Chondrocyte (in vitro differentiated cells): ENCODE data around the gene KRT26. TPM values are rescaled to one million over a fixed set of nuclear protein-coding genes. Genes with fewer than 3 reads are reported as not detected.

Experiments used
- DNase-seq: peaks from one replicate; pipeline ENCODE4 v3.0.0; 2021; ENCODE audit warnings: mixed read lengths, low spot score
- H3K27ac Mint-ChIP-seq: one replicate; pipeline ENCODE4 v1.8.0; 2021; ENCODE audit warnings: mild to moderate bottlenecking, moderate library complexity, mixed read lengths; ENCODE audit not compliant: unreplicated experiment
- H3K27me3 Mint-ChIP-seq: 2 replicates; pipeline ENCODE4 v1.8.0; 2021; ENCODE audit warnings: low read depth, mixed read lengths
- H3K36me3 Mint-ChIP-seq: 2 replicates; pipeline ENCODE4 v1.8.0; 2021; ENCODE audit warnings: low read depth, mixed read lengths
- H3K4me1 Mint-ChIP-seq: 2 replicates; pipeline ENCODE4 v1.8.0; 2021; ENCODE audit warnings: low read depth, mild to moderate bottlenecking, mixed read lengths
- H3K4me3 Mint-ChIP-seq: one replicate; pipeline ENCODE4 v1.8.0; 2021; ENCODE audit warnings: mild to moderate bottlenecking, moderate library complexity, mixed read lengths; ENCODE audit not compliant: unreplicated experiment
- H3K9me3 Mint-ChIP-seq: 2 replicates; pipeline ENCODE4 v1.8.0; 2021; ENCODE audit warnings: low read depth, mixed read lengths
- CTCF ChIP-seq: fragments of 200-600 bp; sonication (generic); IDR thresholded peaks from 2 replicates; pipeline ENCODE4 v1.5.0; 2021; ENCODE audit warnings: antibody characterized with exemption, mild to moderate bottlenecking, moderate library complexity
- total RNA-seq: library from RNA; stranded (reverse); gene quantifications from 3 replicates; pipeline ENCODE4 v1.2.1, GENCODE V29; 2021

KRT26 gene
- total RNA-seq, 1 donor from 2014 or later = not detected

GRCh38 chr17:40734018-40734417 is 38.0 kb downstream of the KRT26 start:
- DNase-seq = no peak
- H3K27ac Mint-ChIP-seq = no peak overlapping the region
- peaks cover 65% of the 10 kb centered on the region for H3K27me3 Mint-ChIP-seq
- no peaks in the 10 kb centered on the region for H3K9me3 Mint-ChIP-seq
- no peak overlapping the region for H3K4me3 Mint-ChIP-seq
- no peaks in the 10 kb centered on the region for H3K4me1 Mint-ChIP-seq
- no peaks in the 10 kb centered on the region for H3K36me3 Mint-ChIP-seq
- TF ChIP-seq CTCF = no peak

GRCh38 chr17:40730970-40731369 is 41.0 kb downstream of the KRT26 start:
- Mint-ChIP-seq H3K27me3 (peaks cover 56% of the 10 kb centered on the region), H3K36me3 (no peaks in the 10 kb centered on the region), H3K9me3 (no peaks in the 10 kb centered on the region), H3K4me1 (no peaks in the 10 kb centered on the region), H3K27ac (no peak overlapping the region), H3K4me3 (no peak overlapping the region)
- TF ChIP-seq CTCF = no peak
- no peak for DNase-seq

- H3K4me3 Mint-ChIP-seq = no peak overlapping the region
- DNase-seq = no peak
- TF ChIP-seq CTCF = no peak
- no peaks in the 10 kb centered on the region for H3K36me3 Mint-ChIP-seq
- H3K4me1 Mint-ChIP-seq = no peaks in the 10 kb centered on the region
- H3K9me3 Mint-ChIP-seq = no peaks in the 10 kb centered on the region
- peaks cover 52% of the 10 kb centered on the region for H3K27me3 Mint-ChIP-seq
- H3K27ac Mint-ChIP-seq = no peak overlapping the region
Observed at GRCh38 chr17:40727447-40728231, 44.4 kb downstream of the KRT26 start.

- Mint-ChIP-seq H3K4me3 (no peak overlapping the region), H3K27me3 (peaks cover 46% of the 10 kb centered on the region), H3K36me3 (no peaks in the 10 kb centered on the region), H3K27ac (no peak overlapping the region), H3K4me1 (peaks cover 4% of the 10 kb centered on the region), H3K9me3 (no peaks in the 10 kb centered on the region)
- peak; percentile 51 for TF ChIP-seq CTCF
- DNase-seq = no peak
Observed at GRCh38 chr17:40726919-40727318, 45.1 kb downstream of the KRT26 start.

GRCh38 chr17:40724656-40725055 is 47.3 kb downstream of the KRT26 start:
- no peak for DNase-seq
- Mint-ChIP-seq H3K27me3 (peaks cover 34% of the 10 kb centered on the region), H3K4me1 (peaks cover 4% of the 10 kb centered on the region), H3K4me3 (no peak overlapping the region), H3K27ac (no peak overlapping the region), H3K9me3 (no peaks in the 10 kb centered on the region), H3K36me3 (no peaks in the 10 kb centered on the region)
- no peak for TF ChIP-seq CTCF
